Activated CD4-positive, alpha-beta memory T cell treated with anti-CD3 and anti-CD28 coated beads for 36 hours (primary cell): ENCODE measurements around the gene ZNF506. TPM values are rescaled to one million over a fixed set of nuclear protein-coding genes. Genes with fewer than 3 reads are reported as not detected.
"Not testable (repeated sequence)": the region's sequence is repeated elsewhere in the genome, so short reads cannot be mapped to it uniquely, and the experiment has no call there.

ENCODE experiments used
- CTCF ChIA-PET: fragments of 350-600 bp; sonication (Branson Sonifier 250); formaldehyde crosslinking; loops from one replicate; lab custom pipeline; 2021; ENCODE audit warnings: antibody characterized with exemption, inconsistent platforms; lab: Charles Lee
- POLR2A ChIA-PET: fragments of 350-600 bp; sonication (Branson Sonifier 250); formaldehyde crosslinking; loops from one replicate; lab custom pipeline; 2021; ENCODE audit warnings: antibody characterized with exemption; lab: Charles Lee
- DNase-seq: peaks from one replicate; pipeline ENCODE4 v3.0.0-alpha.2; 2020
- H3K27ac Mint-ChIP-seq: one replicate; pipeline ENCODE4 v1.8.0; 2021; ENCODE audit warnings: mixed read lengths
- H3K27me3 Mint-ChIP-seq: one replicate; pipeline ENCODE4 v1.8.0; 2021; ENCODE audit warnings: mixed read lengths
- H3K36me3 Mint-ChIP-seq: one replicate; pipeline ENCODE4 v1.8.0; 2021; ENCODE audit warnings: mixed read lengths
- H3K4me1 Mint-ChIP-seq: one replicate; pipeline ENCODE4 v1.8.0; 2021; ENCODE audit warnings: low read depth, mixed read lengths
- H3K4me3 Mint-ChIP-seq: one replicate; pipeline ENCODE4 v1.8.0; 2021; ENCODE audit warnings: mild to moderate bottlenecking, mixed read lengths
- H3K9me3 Mint-ChIP-seq: one replicate; pipeline ENCODE4 v1.8.0; 2021; ENCODE audit warnings: mixed read lengths
- intact Hi-C: fragments of 100-400 bp; cut with micrococcal nuclease; formaldehyde crosslinking; loops from one replicate; pipeline ENCODE4 v1.15.1; 2023
- total RNA-seq, 2 experiments: library from RNA; stranded (reverse); gene quantifications; one replicate each; pipeline ENCODE4 v1.2.3, GENCODE V29; 2021

Gene ZNF506
- total RNA-seq, 2 experiments from 2014 or later, result 32.9 to 39.3 TPM

GRCh38 chr19:19826875-19827274 lies 5.3 kb upstream of the ZNF506 start:
- Mint-ChIP-seq H3K4me3 (no peak overlapping the region), H3K27me3 (no peaks in the 10 kb centered on the region), H3K4me1 (peaks cover 3% of the 10 kb centered on the region), H3K27ac (no peak overlapping the region), H3K9me3 (peaks cover 69% of the 10 kb centered on the region), H3K36me3 (peaks cover 38% of the 10 kb centered on the region)
- DNase-seq, result no peak
- ChIA-PET CTCF (no interaction called here), POLR2A (no interaction called here)
- intact Hi-C loops, result no loop called here

DNA sequence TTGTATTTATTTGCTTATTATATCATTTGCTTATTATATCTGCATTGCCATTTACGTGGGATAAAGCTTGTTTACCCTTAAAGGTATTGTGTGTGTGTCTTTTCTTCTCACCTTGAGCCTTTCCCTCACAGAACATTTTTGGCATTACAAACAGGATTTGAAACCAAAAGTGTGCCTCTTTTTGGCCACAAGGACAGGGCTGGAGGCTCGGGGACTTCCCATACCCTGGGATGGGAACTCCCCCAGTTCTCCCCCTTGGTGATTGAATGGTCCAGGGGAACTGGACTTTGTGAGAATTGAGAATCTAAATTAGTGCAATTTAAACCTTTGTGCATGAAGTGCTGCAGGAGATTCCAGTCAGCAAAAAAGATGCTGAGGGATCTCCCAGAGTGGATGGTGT lies 2.4 kb upstream of the ZNF506 start:
- DNase-seq, result no peak

DNA sequence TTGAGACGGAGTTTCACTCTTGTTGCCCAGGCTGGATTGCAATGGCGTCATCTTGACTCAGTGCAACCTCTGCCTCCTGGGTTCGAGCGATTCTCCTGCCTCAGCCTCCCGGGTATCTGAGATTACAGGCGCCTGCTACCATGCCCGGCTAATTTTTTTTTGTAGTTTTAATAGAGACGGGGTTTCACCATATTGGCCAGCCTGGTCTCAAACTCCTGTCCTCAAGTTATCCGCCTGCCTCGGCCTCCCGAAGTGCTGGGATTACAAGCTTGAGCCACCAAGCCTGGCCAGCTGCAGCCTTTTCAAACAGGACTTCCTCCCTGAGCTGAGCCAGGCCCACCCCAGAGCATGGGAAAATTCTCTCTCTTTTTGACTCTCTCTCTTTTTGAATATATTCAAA lies 426 bp upstream of the ZNF506 start:
- intact Hi-C loops, result loop anchor here (1.0 to 5.0 kb wide), 7 partner anchors 43 to 955 kb away; partner anchors contain the start of genes ZNF101, ZNF14, ZNF253 and ZNF66
- Mint-ChIP-seq H3K4me1 (peaks cover 36% of the 10 kb centered on the region), H3K27ac (peak overlapping the region; percentile 97), H3K36me3 (peaks cover 48% of the 10 kb centered on the region), H3K9me3 (peaks cover 35% of the 10 kb centered on the region), H3K4me3 (peak overlapping the region; percentile 97)
- not testable (repeated sequence) for DNase-seq, H3K27me3 Mint-ChIP-seq
- ChIA-PET POLR2A (interaction anchor here (0.6 to 3.5 kb wide), 18 partner anchors 11 to 417 kb away, joined by 3 to 49 read pairs (median 8); partner anchors contain the start of genes ATP13A1, GATAD2A, ZNF101 and ZNF14), CTCF (interaction anchor here (0.8 to 2.1 kb wide), 5 partner anchors 44 to 160 kb away, joined by 3 to 4 read pairs (median 3); partner anchors contain the start of genes ZNF253 and ZNF93)

More for the DNA sequence above, 2.4 kb upstream of the ZNF506 start:
- ChIA-PET POLR2A (no interaction called here), CTCF (no interaction called here)
- intact Hi-C loops, result loop anchor here (5.0 kb wide), 1 partner anchor 953 kb away; the partner anchor contains the start of gene ZNF66
- Mint-ChIP-seq H3K4me1 (peaks cover 21% of the 10 kb centered on the region), H3K27me3 (no peaks in the 10 kb centered on the region), H3K36me3 (peaks cover 45% of the 10 kb centered on the region), H3K27ac (no peak overlapping the region), H3K9me3 (peaks cover 50% of the 10 kb centered on the region), H3K4me3 (no peak overlapping the region)

DNA sequence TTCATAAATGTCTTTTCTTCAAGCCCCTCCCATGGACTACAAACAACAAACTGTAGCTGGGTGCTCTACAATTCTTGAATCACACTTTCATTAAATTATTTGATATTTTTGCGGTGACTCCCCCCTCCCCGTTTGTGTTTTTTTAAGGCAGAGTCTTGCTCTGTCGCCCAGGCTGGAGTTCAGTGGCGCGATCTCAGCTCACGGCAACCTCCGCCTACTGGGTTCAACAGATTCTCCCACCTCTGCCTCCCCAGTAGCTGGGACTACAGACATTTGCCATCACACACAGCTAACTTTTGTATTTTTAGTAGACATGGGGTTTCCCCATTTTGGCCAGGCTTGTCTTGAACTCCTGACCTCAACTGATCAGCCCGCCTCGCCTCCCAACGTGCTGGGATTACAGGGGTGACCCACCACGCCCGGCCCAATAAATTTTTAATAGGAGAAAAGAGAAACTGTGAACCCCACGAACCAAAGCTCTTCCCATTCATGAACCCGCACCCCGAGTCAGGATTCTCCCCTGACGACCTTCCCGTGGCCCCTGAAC lies 703 bp downstream of the ZNF506 start:
- intact Hi-C loops, result loop anchor here (1.0 to 5.0 kb wide), 7 partner anchors 44 to 956 kb away; partner anchors contain the start of genes ZNF101, ZNF14, ZNF253 and ZNF66
- ChIA-PET POLR2A (interaction anchor here (0.5 to 3.5 kb wide), 16 partner anchors 10 to 1685 kb away, joined by 3 to 49 read pairs (median 8); partner anchors contain the start of genes ATP13A1, ZNF101, ZNF14 and ZNF253), CTCF (interaction anchor here (2.1 kb wide), 1 partner anchor 80 kb away, joined by 4 read pairs; the partner anchor contains the start of gene ZNF93)
- Mint-ChIP-seq H3K27me3 (no peaks in the 10 kb centered on the region), H3K9me3 (peaks cover 26% of the 10 kb centered on the region), H3K27ac (peak overlapping the region; percentile 97), H3K4me3 (peak overlapping the region; percentile 97), H3K4me1 (peaks cover 41% of the 10 kb centered on the region), H3K36me3 (peaks cover 47% of the 10 kb centered on the region)
- DNase-seq, result peak; percentile 41

- Mint-ChIP-seq H3K27ac (peak overlapping the region; percentile 98), H3K4me3 (peak overlapping the region; percentile 52), H3K9me3 (peaks cover 25% of the 10 kb centered on the region), H3K36me3 (peaks cover 71% of the 10 kb centered on the region), H3K4me1 (peaks cover 60% of the 10 kb centered on the region), H3K27me3 (no peaks in the 10 kb centered on the region)
- intact Hi-C loops, result loop anchor here (1.0 to 2.0 kb wide), 5 partner anchors 15 to 219 kb away; partner anchors contain the start of genes ZNF101 and ZNF93
- ChIA-PET POLR2A (interaction anchor here (0.5 to 1.5 kb wide), 4 partner anchors 48 to 833 kb away, joined by 3 to 5 read pairs (median 4); partner anchors contain the start of genes ZNF101 and ZNF253), CTCF (interaction anchor here (1.9 kb wide), 1 partner anchor 85 kb away, joined by 5 read pairs; the partner anchor contains the start of gene ZNF14)
- peak; percentile 85 for DNase-seq
These were observed 4.2 kb downstream of the ZNF506 start for GRCh38 chr19:19817357-19817756.

- intact Hi-C loops, result loop anchor here (1.0 to 2.0 kb wide), 5 partner anchors 14 to 218 kb away; partner anchors contain the start of genes ZNF101 and ZNF93
- peaks cover 67% of the 10 kb centered on the region for H3K4me1 Mint-ChIP-seq
- no peak for DNase-seq
- ChIA-PET POLR2A (interaction anchor here (1.1 to 1.5 kb wide), 2 partner anchors 49 to 148 kb away, joined by 4 to 5 read pairs; partner anchors contain the start of genes ZNF101 and ZNF253), CTCF (interaction anchor here (1.9 kb wide), 1 partner anchor 84 kb away, joined by 5 read pairs; the partner anchor contains the start of gene ZNF14)
- H3K9me3 Mint-ChIP-seq, result peaks cover 25% of the 10 kb centered on the region
- H3K27me3 Mint-ChIP-seq, result no peaks in the 10 kb centered on the region
- H3K27ac Mint-ChIP-seq, result peak overlapping the region; percentile 98
- H3K36me3 Mint-ChIP-seq, result peaks cover 78% of the 10 kb centered on the region
- peak overlapping the region; percentile 52 for H3K4me3 Mint-ChIP-seq
These were observed 4.9 kb downstream of the ZNF506 start for GRCh38 chr19:19816679-19817078.

- ChIA-PET CTCF (interaction anchor here (0.8 kb wide), 1 partner anchor 53 kb away, joined by 3 read pairs; the partner anchor contains the start of gene ZNF253), POLR2A (interaction anchor here (0.7 to 2.0 kb wide), 2 partner anchors 9 to 132 kb away, joined by 3 to 5 read pairs; partner anchors contain the start of gene ZNF506)
- intact Hi-C loops, DNase-seq, H3K27me3 Mint-ChIP-seq, H3K4me3 Mint-ChIP-seq: not testable (repeated sequence)
- Mint-ChIP-seq H3K4me1 (peaks cover 50% of the 10 kb centered on the region), H3K9me3 (peaks cover 28% of the 10 kb centered on the region), H3K27ac (peak overlapping the region; percentile 74), H3K36me3 (peaks cover 72% of the 10 kb centered on the region)
These were observed 9.6 kb downstream of the ZNF506 start for GRCh38 chr19:19811999-19812398.

GRCh38 chr19:19805480-19805879 lies 16.1 kb downstream of the ZNF506 start:
- peak overlapping the region; percentile 39 for H3K27ac Mint-ChIP-seq
- no peaks in the 10 kb centered on the region for H3K27me3 Mint-ChIP-seq
- peaks cover 73% of the 10 kb centered on the region for H3K36me3 Mint-ChIP-seq
- ChIA-PET POLR2A (interaction anchor here (0.6 kb wide), 1 partner anchor 66 kb away, joined by 3 read pairs; no protein-coding TSS in a partner anchor), CTCF (no interaction called here)
- no peak overlapping the region for H3K4me3 Mint-ChIP-seq
- H3K4me1 Mint-ChIP-seq, result peaks cover 25% of the 10 kb centered on the region
- H3K9me3 Mint-ChIP-seq, result peaks cover 35% of the 10 kb centered on the region
- intact Hi-C loops, result no loop called here
- no peak for DNase-seq

DNA sequence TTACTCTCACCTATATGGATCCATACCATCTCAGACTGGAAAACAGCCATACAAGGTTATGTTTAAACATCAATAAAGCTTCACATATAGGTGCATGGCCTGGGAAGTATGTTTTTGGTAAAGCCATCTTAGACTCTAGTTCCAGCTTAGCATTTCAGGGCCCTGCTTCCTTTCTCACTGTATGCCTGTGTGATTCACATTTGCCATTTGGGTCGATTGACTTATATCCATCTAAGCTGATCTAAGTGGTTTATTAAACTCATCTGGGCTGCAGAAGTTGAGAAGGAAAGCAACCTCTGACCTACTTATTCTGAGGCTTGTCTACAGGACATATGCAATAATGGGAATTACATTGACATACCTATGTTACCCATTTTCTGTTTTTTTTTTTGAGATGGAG lies 33.5 kb downstream of the ZNF506 start:
- Mint-ChIP-seq H3K9me3 (no peaks in the 10 kb centered on the region), H3K4me1 (peaks cover 21% of the 10 kb centered on the region), H3K4me3 (no peak overlapping the region), H3K27ac (peak overlapping the region; percentile 60), H3K27me3 (no peaks in the 10 kb centered on the region), H3K36me3 (peaks cover 56% of the 10 kb centered on the region)
- ChIA-PET CTCF (no interaction called here), POLR2A (no interaction called here)
- intact Hi-C loops, result no loop called here
- no peak for DNase-seq

DNA sequence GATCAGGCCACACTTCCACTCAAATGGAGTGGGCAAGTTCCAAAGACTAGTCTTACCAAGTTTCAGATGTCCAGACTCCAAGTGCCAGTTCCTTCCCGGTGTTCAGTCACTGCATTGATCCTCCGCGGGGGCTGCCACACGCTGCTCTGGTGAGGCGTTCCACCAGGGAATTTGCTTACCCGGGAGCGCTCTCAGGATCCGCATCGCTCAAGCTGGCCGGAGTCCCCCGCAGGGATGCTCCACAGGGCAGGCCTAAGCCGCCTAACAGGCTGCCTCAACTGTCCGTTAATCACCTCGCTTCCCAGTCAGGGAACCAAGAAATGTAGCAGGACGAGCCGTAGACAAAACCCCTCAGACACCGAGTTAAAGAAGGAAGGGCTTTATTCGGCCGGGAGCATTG lies 36.1 kb downstream of the ZNF506 start:
- H3K4me1 Mint-ChIP-seq, result peaks cover 38% of the 10 kb centered on the region
- H3K9me3 Mint-ChIP-seq, H3K4me3 Mint-ChIP-seq, POLR2A ChIA-PET, CTCF ChIA-PET, intact Hi-C loops, DNase-seq, H3K27me3 Mint-ChIP-seq: not testable (repeated sequence)
- H3K27ac Mint-ChIP-seq, result peak overlapping the region; percentile 52
- peaks cover 60% of the 10 kb centered on the region for H3K36me3 Mint-ChIP-seq

DNA sequence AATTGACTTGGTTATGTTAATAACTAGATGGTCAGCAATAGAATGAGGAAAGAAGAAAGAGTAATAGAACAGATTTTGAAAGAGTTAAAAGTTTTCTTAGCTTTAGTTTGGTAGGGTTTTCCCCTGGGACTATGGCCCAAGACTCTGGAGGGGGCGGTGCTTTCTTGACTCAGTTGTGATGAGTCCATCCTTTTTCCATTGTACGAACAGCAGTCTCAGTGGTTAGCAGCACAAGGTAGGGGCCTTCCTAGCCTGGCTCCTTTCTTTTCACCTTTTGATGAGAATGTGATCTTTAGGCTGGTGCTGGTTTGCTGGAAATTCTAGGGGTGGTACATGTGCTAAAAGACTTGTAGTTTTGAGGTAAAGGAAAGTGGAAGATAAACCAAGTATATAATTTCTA lies 38.8 kb downstream of the ZNF506 start:
- peaks cover 66% of the 10 kb centered on the region for H3K36me3 Mint-ChIP-seq
- peak; percentile 73 for DNase-seq

More for the DNA sequence above, 38.8 kb downstream of the ZNF506 start:
- peaks cover 48% of the 10 kb centered on the region for H3K4me1 Mint-ChIP-seq
- H3K9me3 Mint-ChIP-seq, result peaks cover 19% of the 10 kb centered on the region
- H3K27ac Mint-ChIP-seq, result peak overlapping the region; percentile 80
- H3K4me3 Mint-ChIP-seq, result no peak overlapping the region
- CTCF ChIA-PET, result interaction anchor here (0.6 kb wide), 1 partner anchor 241 kb away, joined by 3 read pairs; no protein-coding TSS in a partner anchor
- POLR2A ChIA-PET, result interaction anchor here (1.8 to 2.5 kb wide), 2 partner anchors 39 to 114 kb away, joined by 5 to 11 read pairs; partner anchors contain the start of genes ZNF101 and ZNF506
- no peaks in the 10 kb centered on the region for H3K27me3 Mint-ChIP-seq
- intact Hi-C loops, result no loop called here
